ENCODE measurements around the gene EID2B.

The EID2B gene

GRCh38 chr19:39498798-39499642 is 33.6 kb downstream of the EID2B start, which contains the start of gene DLL3:
Gene DLL3 (plus strand): TSS chr19:39498947. CDS start chr19:39498975, 28 bp downstream.
- no peak for DNase-seq (ENCODE audit: low spot score)

- DNase-seq (ENCODE audit: low spot score): peak; percentile 21
These were observed 34.5 kb downstream of the EID2B start for GRCh38 chr19:39497996-39498797.

GRCh38 chr19:39497701-39497995 is 35.0 kb downstream of the EID2B start:
- DNase-seq (ENCODE audit: low spot score): no peak

DNA sequence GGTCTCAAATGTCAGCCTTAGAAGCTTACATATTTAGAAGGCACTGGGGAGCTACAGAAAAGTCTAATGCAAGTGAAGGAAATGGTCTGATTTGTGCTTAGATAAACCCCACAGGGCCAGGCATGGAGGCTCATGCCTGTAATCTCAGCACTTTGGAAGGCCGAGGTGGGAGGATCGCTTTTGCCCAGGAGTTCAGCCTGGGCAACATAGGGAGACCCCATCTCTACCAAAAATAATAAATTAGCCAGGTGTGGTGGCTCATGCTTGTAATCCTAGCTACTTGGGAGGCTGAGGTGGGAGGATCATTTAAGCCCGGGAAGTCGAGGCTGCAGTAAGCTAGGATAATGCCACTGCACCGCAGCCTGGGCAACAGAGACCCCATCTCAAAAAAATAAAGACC is 36.6 kb downstream of the EID2B start:
- no peak for DNase-seq (ENCODE audit: low spot score)

GRCh38 chr19:39494661-39495060 is 38.0 kb downstream of the EID2B start:
- no peak for DNase-seq (ENCODE audit: low spot score)

GRCh38 chr19:39492788-39493187 is 39.9 kb downstream of the EID2B start:
- DNase-seq (ENCODE audit: low spot score): no peak

- DNase-seq (ENCODE audit: low spot score): no peak
These were observed 40.4 kb downstream of the EID2B start for GRCh38 chr19:39492225-39492624.

DNA sequence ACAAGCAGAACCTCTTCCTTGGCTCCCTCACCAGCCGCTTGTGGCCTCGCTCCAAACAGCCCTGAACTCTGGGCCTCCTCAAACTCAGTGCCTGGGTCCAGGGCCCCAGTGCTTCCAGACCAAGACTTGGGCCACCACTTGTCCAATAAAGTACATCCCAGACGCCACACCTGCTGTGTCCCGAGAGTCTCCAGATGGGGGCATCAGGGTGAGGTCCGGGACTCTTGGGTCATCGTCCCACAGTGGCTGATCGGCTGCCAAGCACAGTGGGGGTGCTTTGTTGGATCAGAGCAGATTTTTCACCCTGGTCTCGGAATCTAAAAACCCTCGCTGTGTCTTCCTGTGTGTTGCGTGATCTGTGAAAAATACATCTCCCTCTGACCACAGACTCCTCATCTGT is 42.9 kb downstream of the EID2B start:
- no peak for DNase-seq (ENCODE audit: low spot score)

DNA sequence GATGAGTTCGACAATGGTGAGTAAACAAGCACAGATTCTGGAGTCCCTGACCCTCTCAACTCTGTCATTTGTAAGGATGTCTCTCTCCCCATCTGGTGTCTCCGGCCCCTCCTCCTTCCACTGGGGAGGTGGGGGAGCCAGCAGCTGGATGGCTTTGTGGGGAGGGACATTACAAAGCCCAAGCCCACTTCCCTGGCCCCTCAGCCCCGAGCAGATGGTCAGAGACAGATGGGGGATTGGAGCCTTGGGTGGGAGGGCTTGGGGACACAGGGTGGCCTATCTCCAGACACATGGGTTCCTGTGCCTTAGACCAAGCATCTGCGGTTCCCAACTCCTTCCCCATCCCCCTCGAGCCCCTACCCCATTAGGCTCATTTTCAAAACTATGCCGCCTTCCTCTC is 49.5 kb downstream of the EID2B start:
- no peak for DNase-seq (ENCODE audit: low spot score)

- no peak for DNase-seq (ENCODE audit: low spot score)
These were observed 51.0 kb downstream of the EID2B start for GRCh38 chr19:39481676-39482075.

DNA sequence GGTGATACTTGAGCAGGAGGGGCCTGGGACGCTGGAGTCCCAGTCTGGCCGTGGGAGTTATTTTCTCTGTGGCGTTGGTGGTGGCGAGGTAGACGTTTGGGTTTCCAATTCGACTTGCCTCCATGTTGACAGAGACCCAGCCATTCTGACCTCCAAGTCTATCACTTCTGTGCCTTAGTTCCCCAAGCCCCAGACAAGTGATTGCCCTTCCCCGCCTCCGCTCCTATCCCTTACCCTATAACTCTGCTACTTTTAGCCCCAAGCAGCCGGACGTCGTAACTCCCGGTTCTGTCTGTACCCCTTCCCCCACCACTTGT is 51.5 kb downstream of the EID2B start:
- no peak for DNase-seq (ENCODE audit: low spot score)
